Limb (tissue), 2 donors: Measurements from ENCODE around the gene RASIP1.
A peak's percentile ranks its signal among the peaks of the same experiment; 100 is the strongest.
"Not testable (repeated sequence)": the region's sequence is repeated elsewhere in the genome, so short reads cannot be mapped to it uniquely, and the experiment has no call there.

Experiments used
- DNase-seq, 2 donors: peaks; one replicate each; pipeline ENCODE4 v3.0.0-alpha.2; 2016; ENCODE audit errors: extremely low spot score in 2 of 2

RASIP1 gene

GRCh38 chr19:48731452-48731851 lies 9.0 kb downstream of the RASIP1 start:
- no peak for DNase-seq

DNA sequence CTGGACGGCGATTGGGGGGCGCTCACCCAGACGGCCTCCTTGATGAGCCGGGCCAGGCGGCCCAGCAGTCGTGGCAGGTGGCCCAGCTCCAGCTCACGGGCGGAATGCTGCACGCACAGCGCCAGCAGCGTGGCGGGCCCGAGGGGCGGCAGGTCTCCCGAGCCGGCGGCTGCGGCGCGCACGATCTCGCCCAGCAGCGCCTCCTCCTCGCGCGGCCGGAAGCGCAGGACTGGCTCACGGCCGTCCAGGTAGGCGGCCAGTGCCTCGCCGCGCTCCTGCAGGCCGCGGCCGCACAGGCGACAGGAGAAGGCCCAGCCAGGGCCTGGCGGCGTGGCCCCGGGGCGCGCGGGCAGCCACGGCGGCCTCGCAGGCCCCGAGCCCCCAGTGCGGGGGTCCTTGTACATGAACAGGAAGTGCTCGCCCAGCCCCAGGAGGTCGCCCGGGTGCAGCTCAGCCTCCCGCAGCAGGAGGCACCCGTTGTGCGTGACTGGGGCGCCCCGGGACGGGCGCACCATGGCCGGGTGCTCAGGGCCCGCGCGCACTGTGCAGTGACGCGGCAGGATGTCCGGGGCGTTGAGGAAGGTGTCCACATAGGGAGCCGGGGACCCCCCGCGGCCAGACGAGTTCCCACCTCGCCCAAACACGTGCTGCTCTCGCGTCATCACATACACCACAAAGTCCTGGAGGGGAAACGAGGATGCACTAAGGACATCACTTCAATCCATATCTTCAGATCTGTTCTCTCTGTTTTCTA lies 11.3 kb downstream of the RASIP1 start:
- DNase-seq = no peak

DNA sequence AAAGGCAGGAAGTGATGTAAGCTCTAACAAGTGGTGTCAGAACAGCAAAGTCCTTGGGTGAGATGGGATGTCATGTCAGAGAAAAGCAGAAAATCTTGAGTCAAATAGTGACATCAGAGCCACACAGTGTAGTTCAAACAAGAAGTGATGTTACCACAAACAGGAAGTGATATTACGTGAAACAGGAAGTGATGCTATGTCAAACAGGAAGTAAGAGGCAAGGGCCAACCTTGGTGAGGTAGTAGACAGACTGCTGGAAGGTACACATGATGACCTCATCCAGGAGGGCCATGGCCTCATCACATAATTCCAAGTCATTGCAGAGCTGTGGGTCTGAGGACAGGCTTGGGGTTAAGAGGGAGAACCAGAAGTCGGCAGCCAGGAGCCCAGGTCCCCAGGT lies 13.9 kb downstream of the RASIP1 start:
- no peak for DNase-seq

DNA sequence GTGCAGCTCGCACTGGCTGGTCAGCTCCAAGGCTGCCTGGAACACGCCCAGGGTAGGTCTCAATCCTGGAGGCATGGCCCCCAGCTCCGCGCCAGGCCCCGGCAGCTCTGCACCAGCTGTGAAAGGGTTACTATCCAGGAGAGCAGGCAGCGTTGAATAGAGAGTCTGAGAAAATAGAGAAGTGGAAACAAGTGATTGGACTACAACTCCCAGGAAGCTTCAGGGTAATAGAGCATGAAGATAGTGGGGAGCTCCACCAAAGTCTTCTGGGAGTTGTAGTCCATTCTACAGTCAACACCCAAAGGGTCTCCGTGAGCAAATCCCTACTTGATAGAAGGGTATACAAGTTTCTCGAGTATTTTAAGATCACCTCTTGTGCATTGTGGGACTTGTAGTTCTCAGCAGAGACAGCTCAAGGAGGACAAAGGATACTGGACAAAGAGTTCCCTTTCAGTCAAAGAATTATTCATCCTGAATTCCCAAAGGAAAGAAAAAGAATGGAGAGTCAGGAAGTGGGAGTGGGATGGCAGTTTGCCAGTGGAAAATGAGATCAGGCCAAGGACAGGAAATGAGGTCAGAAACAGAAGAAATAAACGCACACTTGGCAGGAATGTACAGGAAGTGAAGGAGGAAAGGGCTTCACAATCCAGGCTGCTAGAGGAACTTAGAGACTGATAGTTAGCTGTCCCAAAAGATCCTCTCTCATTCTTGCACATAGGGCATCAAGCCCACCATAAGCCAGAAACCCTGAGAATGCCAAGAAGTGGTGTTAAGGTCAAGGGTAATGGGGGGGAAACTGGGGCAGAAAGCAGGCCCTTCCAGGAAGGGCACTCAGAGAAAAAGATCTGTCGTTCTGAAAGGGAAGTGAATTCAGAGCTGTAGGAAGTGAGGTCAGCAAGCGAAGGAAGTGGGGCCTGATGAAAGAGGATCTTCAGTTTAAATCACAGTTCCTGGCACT lies 15.3 kb downstream of the RASIP1 start:
- peak; percentile 82 to 86 for DNase-seq

- DNase-seq = no peak
Measured at GRCh38 chr19:48722196-48722708, 18.2 kb downstream of the RASIP1 start.

DNA sequence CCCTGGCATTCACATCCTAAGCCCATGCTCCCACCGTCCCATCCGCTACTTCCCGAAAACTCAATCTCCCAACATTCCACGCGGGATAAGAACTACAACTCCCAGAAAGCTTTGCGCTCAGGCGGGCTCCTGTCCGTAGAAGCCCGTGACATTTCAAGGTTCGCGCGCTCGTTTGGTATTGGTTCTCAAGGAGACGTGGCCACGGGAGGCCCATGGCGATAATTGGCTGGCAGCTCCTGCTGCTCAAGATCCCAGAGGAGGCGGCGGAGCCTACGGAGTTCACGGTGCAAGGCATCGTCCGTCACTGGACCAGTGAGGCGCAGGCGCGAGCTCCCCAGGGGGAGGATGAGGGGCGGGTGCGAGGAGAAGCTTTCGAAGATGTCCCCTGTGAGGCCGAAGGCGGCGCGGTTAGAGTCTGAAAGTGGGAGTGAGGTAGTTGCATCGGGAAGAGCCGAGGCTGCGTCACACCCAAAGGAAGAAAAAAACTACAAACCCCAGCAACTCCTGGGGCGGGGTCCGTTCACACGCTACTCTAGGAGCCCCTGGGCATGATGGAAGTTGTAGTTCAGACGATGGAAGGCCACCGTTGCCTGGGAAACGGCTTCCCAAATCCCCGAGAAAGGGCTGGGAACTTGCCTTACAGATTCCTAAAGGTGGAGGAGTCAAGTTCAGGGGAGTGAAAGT lies 19.7 kb downstream of the RASIP1 start:
- DNase-seq = peak; percentile 98 to 100

GRCh38 chr19:48720251-48720612 lies 20.2 kb downstream of the RASIP1 start:
- DNase-seq = no peak

- DNase-seq = peak in 1 of 2 donors; percentile 79
Measured at GRCh38 chr19:48719263-48720171, 20.9 kb downstream of the RASIP1 start, which contains the start of gene MAMSTR. Gene MAMSTR, minus strand, starts transcription at chr19:48719725. Its CDS starts 694 bp downstream, at chr19:48719031.

DNA sequence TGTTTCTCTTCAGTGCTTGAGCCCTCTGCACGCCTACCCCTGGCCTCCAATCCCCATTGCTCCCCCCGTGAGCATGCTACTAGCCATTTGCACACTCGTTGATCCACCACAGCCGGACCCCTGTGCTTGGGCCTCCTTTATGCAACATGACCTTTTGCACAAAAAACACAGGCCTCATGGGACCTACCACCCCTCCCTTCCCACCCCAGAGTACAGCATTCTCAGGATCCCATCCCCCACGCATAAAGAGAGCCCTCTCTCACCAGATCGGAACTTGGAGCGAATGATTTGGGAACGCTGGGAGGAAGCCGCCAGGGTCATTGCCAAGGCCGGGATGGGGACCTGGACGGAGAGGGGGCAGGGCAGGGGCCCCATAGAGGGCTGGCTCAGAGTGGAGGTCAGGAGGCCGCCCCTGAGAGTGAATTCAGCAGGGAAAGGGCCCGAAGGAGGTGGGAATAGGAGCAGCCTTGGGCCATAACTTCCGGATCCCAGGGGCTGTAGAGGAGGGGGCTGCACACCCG lies 21.6 kb downstream of the RASIP1 start:
- DNase-seq = peak in 1 of 2 donors; percentile 45

- DNase-seq = not testable (repeated sequence)
Measured at GRCh38 chr19:48718106-48718505, 22.3 kb downstream of the RASIP1 start.

DNA sequence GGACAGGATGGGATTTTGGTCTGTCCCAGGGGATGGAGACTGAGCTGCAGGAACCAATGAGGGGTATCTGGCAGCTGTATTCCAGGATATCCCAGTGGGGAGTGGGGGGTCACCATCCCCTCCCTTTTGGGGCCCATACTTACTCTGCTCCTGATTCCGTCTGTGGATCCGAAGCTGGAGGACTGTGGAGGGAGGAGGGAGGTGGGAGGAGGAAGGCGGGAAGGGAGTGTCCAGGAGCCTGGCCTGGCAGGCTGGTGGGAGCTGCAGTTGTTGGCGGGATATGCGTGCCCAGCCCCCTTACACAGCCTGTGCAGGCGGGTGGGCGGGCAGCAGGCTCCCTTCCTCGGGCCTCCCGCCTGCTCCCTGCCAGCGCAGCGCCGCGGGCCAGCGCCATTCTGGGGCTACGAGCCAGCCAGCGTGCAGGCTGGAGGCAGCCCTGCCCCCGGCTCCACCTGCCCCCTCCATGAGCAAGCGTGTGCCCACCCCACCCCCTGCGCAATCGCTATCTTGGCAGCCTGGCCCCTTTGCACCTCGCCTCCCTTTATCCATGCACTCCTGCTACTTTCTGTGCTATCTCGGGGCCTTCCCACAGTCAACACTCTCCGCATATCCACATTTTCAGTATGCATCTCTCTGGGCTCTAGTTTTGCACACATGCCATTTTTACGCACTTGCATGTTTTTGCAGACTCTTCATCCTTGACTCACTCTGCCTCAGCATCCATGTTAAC lies 23.7 kb downstream of the RASIP1 start:
- peak; percentile 88 to 91 for DNase-seq

GRCh38 chr19:48715681-48716171 lies 24.7 kb downstream of the RASIP1 start:
- peak in 1 of 2 donors; percentile 49 for DNase-seq

GRCh38 chr19:48714759-48715675 lies 25.4 kb downstream of the RASIP1 start:
- no peak for DNase-seq

DNA sequence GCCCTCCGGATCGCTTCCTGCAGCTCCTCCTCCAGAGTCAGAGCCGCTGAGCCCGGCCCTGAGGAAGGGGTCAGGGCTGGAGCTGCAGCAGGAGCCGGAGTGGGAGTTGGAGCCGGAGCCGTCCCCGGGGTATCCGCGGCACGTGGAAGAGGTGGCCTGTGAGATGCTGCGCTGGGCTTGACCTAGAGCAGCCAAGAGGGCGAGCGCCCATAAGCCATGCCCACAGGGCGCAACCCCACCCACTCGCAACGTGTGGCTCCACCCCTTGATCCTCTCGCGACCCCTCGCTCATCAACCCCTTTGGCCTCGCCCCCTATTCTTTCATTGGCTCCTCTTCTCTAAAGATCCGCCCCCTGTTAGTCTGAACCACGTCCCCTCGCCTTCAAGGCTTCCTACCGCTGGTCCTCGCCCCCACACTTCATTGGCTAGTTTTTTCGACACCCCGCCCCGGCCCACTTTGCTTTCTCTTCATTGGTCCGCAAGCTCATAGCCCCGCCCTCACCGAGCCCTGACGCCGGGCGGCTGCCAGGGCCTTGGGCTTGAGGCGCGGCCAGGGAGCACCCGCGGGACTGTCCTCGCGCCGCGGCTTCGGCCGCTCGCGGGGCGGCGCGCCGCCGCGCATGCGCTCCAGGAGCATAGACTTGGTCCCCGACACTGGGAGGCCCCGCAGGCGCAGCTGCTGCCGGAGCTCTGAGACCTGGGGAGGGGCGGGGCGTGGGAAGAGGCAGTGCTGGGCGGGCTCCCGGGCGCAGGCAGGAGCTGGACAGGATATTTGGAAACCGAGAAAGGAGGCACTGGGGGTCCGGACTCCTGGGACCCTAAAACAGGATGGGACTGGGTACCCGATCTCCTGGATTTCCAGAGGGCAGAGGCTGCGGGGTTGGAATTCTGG lies 26.3 kb downstream of the RASIP1 start:
- DNase-seq = peak; percentile 99

GRCh38 chr19:48713041-48713863 lies 27.2 kb downstream of the RASIP1 start:
- DNase-seq = peak in 1 of 2 donors; percentile 44

DNA sequence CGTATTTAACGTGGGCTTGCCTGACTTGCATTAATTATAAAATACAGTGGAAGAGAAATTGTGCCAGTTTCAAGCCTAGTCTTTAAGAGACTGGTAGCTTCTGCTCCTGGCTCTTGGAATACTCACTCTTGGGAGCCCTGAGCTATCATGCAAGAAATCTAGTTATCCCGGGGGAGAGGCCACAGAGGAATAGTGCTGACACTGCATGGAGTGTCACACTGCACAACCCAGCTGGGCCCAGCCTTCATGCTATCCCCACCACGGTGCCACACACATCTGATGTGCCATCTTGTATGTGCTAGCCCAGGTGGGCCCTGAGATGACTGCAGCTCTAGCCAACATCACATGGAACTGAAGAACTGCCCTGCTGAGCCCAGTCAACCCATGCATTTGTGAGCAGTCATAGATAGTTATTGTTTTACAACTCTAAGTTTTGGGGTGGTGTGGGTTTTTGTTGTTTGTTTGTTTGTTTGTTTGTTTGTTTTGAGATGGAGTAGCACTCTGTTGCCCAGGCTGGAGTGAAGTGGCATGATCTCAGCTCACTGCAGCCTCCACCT lies 29.2 kb downstream of the RASIP1 start:
- DNase-seq = no peak
